ENCODE data around the gene MICB. TPM values are rescaled to one million over a fixed set of nuclear protein-coding genes. Genes with fewer than 3 reads are reported as not detected.

MICB gene
- total and polyA plus RNA-seq, 2 of the 8 experiments (the other 6 are each of a cell fraction or from before 2014, with no cell fraction given) = 16.2 to 25.3 TPM

- TF ChIP-seq KDM5A (IDR thresholded peaks at IDR 0.05; ENCODE audit: low read length) (peak; percentile 56; the same call in 1 of the 2 replicates), ATF2 (IDR thresholded peaks at IDR 0.05; ENCODE audit: low read length) (0 out of 2 replicates have a peak, but pooled peaks have one; percentile 17), RAD21 (IDR thresholded peaks at IDR 0.05 in 1 of 2, conservative IDR thresholded peaks at IDR 0.05 in 1 of 2; ENCODE audit: low read depth in 2 of 2, low read length in 2 of 2) (peak in 1 of 2 experiments; percentile 7; a peak in 1 of 4 replicates), CTCF (IDR thresholded peaks at IDR 0.05; ENCODE audit: control extremely low read depth in 1 of 3, insufficient read depth in 1 of 3, low read depth in 1 of 3, low read length in 3 of 3) (no peak), YY1 (IDR thresholded peaks at IDR 0.05; ENCODE audit: low read depth, low read length) (peak; percentile 70), EGR1 (IDR thresholded peaks at IDR 0.05; ENCODE audit: borderline replicate concordance, low read depth, low read length) (peak; percentile 47; the same call in 1 of the 2 replicates), E2F6 (IDR thresholded peaks at IDR 0.05) (peak; percentile 23; the same call in 1 of the 2 replicates), CREB1 (IDR thresholded peaks at IDR 0.05) (peak; percentile 85), ASH2L (IDR thresholded peaks at IDR 0.05; ENCODE audit: low read length) (no peak), SIRT6 (IDR thresholded peaks at IDR 0.05; ENCODE audit: low read length) (no peak), CHD1 (IDR thresholded peaks at IDR 0.05; ENCODE audit: low read depth, low read length) (peak; percentile 13; the same call in 1 of the 2 replicates), SIN3A (conservative IDR thresholded peaks at IDR 0.05 in 1 of 2, IDR thresholded peaks at IDR 0.05 in 1 of 2; ENCODE audit: low read depth in 1 of 2, low read length in 2 of 2) (peak in 1 of 2 experiments; percentile 80; a peak in 2 of 4 replicates), TAF1 (IDR thresholded peaks at IDR 0.05; ENCODE audit: low read depth, low read length) (peak; percentile 80), JUN (IDR thresholded peaks at IDR 0.05; ENCODE audit: low read depth, low read length) (no peak), POLR2A (IDR thresholded peaks at IDR 0.05; ENCODE audit: control extremely low read depth in 1 of 2, low read depth in 2 of 2, low read length in 2 of 2) (peak; percentile 22 to 74), SP1 (IDR thresholded peaks at IDR 0.05; ENCODE audit: low read depth, low read length) (peak; percentile 87), EZH2 (IDR thresholded peaks at IDR 0.05; ENCODE audit: low read depth, low read length, severe bottlenecking) (no peak), GABPA (IDR thresholded peaks at IDR 0.05; ENCODE audit: borderline replicate concordance, insufficient read depth, low read length) (peak; percentile 98), RBBP5 (IDR thresholded peaks at IDR 0.05; ENCODE audit: borderline replicate concordance, low read depth, low read length) (0 out of 2 replicates have a peak, but pooled peaks have one; percentile 19)
Measured at GRCh38 chr6:31546958-31547726, 49.2 kb downstream of the MICB start, which contains the start of gene NFKBIL1 (continued).
